Stimulated activated CD8-positive, alpha-beta memory T cell treated with anti-CD3 and anti-CD28 coated beads, Interleukin-15, amount 100 ng/mL, for 4 hours (primary cell): Measurements from ENCODE around the gene NIPSNAP3A.
A peak's percentile ranks its signal among the peaks of the same experiment; 100 is the strongest.
"Not testable (repeated sequence)": the region's sequence is repeated elsewhere in the genome, so short reads cannot be mapped to it uniquely, and the experiment has no call there.

Experiments used
- DNase-seq, 2 donors: peaks; one replicate each; pipeline ENCODE4 v3.0.0-alpha.2; 2020; ENCODE audit warnings: low read depth in 2 of 2

Gene NIPSNAP3A

GRCh38 chr9:104747565-104748358 is at the start of gene NIPSNAP3A:
Gene NIPSNAP3A, plus strand, starts transcription at chr9:104747683. Its CDS starts 110 bp downstream, at chr9:104747793.
- peak; percentile 70 to 81 for DNase-seq

- DNase-seq, result no peak
These were observed 47.2 kb upstream of the NIPSNAP3A start for GRCh38 chr9:104700306-104700705.

GRCh38 chr9:104708737-104709136 is 38.7 kb upstream of the NIPSNAP3A start:
- not testable (repeated sequence) for DNase-seq

- no peak for DNase-seq
These were observed 35.9 kb upstream of the NIPSNAP3A start for GRCh38 chr9:104711604-104712003.

DNA sequence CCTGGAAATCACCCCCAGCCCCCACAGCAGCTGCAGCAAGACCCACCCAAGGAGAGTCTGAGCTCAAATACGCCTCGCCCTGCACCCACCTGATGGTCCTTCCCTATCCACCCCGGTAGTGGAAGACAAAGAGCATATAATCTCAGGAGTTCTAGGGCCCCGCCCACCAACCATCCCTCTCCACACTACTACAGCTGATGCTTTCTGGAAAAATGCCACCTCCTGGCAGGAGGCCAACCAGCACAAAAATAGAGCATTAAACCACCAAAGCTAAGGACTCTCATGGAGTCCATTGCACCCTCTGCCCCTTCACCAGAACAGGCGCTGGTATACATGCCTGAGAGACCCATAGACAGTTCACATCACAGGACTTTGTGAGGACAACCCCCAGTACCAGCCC is 22.5 kb upstream of the NIPSNAP3A start:
- no peak for DNase-seq

GRCh38 chr9:104738452-104738851 is 9.0 kb upstream of the NIPSNAP3A start:
- no peak for DNase-seq

- no peak for DNase-seq
These were observed 6.9 kb upstream of the NIPSNAP3A start for GRCh38 chr9:104740621-104741020.

DNA sequence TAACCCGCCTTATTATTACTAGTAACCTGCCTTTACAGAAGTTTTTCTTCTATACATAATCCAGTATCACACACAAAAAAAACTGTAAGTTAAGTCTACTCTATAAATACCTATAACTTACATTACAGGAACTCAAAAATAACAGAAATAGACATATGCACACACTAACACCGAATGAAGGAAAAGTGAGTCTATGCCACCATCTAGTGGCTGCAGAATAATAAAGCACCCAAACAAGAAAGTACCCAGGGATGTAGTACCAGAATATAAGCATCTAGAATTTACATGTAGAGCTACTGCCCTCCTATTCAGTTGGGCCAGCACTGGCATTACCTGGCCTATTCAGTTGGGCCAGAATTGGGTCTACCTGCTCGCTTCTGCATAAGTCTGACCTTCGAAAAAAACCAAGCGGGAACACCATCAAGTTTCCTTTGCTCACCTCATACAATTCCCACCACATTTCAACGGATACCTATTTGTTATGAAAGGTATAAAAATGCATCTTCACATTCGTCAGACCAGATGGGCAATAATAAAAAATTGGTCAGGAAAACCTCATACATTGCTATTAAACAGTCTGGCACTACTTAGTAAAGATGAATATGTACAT is 4.0 kb upstream of the NIPSNAP3A start:
- DNase-seq, result no peak

GRCh38 chr9:104745852-104746251 is 1.6 kb upstream of the NIPSNAP3A start:
- no peak for DNase-seq

GRCh38 chr9:104746285-104746684 is 1.2 kb upstream of the NIPSNAP3A start:
- no peak for DNase-seq

DNA sequence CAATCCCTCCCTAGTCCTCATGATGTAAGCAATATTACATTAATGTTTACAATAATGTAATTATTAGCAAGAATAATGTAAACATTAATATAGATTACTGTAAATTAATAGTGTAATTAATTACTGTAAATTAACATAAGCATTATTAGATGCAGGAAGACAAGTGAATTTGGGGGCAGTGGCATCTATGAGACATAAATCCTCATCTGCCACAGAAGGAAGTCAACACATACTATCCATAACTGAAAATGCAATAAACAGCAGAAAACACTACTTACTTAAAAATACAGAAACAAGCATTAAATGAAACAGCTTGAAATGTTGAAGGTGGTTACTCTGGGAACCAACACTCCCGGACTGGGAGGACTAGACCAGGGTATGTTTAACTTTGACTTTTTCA is 685 bp upstream of the NIPSNAP3A start:
- DNase-seq, result no peak

DNA sequence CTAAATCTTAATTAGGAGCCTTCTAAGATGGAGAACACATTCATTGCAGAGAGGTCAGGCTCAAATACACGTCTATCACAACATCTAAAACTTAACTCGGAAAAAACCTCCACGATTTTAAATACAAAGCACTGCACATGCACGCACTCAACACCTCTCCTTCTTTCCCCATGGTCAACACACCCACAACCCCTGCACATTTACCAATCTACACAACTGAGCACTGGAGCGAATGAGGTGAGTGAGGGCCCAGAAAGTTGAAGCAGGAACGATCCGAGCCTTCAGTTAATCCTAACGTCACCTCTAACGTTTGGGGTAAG is 278 bp upstream of the NIPSNAP3A start:
- no peak for DNase-seq

DNA sequence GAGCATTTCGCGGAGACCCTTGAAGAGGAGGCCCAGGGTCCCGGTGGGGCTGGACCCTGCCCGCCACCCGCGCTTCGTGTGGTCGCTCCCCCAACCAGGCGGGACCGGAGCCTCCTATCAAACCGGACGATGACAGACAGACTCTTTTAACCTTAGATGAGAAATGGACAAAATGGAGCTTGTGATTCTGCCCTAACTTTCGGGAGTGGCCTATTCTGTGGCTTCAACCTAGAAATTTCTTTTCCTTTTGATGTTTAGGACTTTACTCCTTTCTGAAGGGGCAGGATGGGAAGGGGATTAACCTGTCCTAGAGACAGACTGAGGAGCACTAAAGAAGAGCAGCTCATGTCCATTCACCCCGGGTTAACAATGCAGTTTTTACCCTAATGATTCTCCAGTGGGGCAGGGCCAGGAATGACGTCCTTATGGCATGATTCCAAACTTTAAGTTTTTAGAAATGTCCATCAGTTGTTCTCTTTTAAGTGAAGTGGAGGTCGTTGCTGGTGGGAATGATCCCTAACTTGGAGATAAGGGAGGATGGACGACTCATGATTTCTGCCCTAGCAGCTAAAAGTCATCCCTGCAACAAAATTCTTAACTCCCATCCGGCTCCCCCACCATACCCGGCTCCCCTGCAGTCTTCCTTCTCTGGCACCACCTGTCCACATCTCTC is 1.0 kb downstream of the NIPSNAP3A start:
- DNase-seq, result no peak

- DNase-seq, result no peak
These were observed 2.8 kb downstream of the NIPSNAP3A start for GRCh38 chr9:104750185-104750767.

DNA sequence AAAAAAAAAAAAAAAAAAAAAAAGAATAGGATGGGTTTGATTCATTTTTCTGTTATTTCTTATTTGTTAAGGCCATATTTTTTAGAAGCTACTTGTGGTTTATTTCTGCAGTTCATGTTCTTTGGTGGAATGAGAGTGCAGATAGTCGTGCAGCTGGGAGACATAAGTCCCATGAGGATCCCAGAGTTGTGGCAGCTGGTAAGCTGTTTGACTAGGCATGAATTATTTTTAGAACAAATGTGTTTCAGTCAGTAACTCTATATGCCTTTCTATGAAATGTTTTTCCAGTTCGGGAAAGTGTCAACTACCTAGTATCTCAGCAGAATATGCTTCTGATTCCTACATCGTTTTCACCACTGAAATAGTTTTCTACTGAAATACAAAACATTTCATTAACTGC is 11.5 kb downstream of the NIPSNAP3A start:
- DNase-seq, result no peak

- DNase-seq, result no peak
These were observed 17.7 kb downstream of the NIPSNAP3A start for GRCh38 chr9:104765138-104765537.

- no peak for DNase-seq
These were observed 18.5 kb downstream of the NIPSNAP3A start for GRCh38 chr9:104766025-104766424.

DNA sequence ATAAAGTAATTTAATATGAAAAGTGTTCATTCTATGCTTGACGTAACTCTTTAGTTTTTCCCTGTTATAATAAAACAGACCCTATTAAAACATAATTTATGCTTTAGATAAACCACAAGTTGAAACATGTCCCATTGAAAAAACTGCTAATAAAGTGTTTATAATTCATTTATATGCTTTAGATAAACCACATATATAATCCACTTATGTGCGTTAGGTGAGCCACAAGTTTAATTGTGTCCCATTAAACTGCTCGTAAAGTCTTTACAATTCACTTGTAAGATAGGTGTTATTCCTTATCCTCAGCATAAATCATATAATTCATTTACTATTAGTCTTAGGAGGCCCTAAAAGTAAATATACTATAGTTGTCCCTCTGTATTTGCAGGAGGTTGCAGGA is 20.0 kb downstream of the NIPSNAP3A start:
- no peak for DNase-seq

GRCh38 chr9:104769029-104769428 is 21.5 kb downstream of the NIPSNAP3A start:
- not testable (repeated sequence) for DNase-seq

GRCh38 chr9:104769655-104770054 is 22.2 kb downstream of the NIPSNAP3A start:
- DNase-seq, result no peak

GRCh38 chr9:104772714-104773510 is 25.4 kb downstream of the NIPSNAP3A start:
- no peak for DNase-seq

DNA sequence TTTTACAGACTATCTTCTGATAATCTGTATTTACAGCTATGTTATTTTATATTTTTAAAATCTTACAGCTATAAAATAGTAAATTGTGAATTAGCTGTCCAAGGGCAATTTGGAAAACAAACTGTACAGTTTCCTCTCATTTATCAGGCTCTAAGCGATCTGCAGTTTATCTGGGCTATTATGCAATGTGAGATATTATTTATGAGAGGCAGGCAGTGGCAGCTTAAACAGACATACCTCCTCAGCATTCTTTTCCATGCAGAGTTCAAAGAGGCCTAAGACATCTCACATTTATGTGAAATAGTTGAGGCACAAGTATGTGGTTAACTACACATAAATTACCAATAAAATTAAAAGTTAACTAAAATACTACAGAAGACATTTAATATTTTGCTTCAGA is 26.6 kb downstream of the NIPSNAP3A start:
- no peak for DNase-seq
